ENCODE results near the gene PEMT. TPM values are rescaled to one million over a fixed set of nuclear protein-coding genes. Genes with fewer than 3 reads are reported as not detected.

PEMT gene
- polyA plus RNA-seq, 2 of the 4 experiments (the other 2 are of a cell fraction) = 47.5 to 47.8 TPM

DNA sequence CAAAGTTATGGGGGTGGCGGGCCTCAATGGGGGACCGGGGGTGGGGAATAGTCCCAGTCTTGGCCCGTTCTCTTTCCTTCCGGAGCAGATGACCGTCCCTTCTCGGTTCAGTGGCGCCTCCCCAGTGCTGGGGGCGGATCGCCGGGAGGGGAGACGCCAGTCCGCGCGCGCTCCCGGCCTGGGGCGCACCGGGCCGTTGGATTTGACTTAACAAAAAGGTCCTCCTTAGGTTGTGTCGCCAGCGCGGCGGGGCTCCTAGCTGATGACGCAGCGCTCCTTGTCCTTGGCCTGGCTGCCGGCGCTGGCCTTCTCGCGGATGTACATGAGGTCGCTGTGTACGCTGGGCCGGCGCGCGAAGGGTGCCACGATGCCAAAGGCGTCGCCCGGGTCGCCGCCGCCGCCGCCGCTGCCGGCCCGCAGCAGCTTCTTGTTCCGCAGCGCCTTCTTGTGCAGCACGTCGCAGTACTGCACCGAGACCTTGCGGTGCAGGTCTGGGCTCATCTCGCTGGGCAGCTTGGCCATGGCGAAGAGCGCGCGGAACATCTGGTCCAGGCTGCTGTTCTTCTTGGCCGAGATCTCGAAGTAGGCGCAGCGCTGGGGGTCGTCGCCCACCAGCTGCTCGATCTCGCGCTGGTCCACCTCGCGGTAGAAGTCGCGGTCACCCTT is 96.5 kb downstream of the PEMT start:
- 95% methylated on average over 69 of the region's 71 CpGs for WGBS (ENCODE audit: missing lambda C conversion rate)
- Histone ChIP-seq H3K4me3 (no peak overlapping the region), H3K4me1 (peaks cover 4% of the 10 kb centered on the region; the same call in 2 of the 3 replicates), H3K9me3 (no peaks in the 10 kb centered on the region), H3K27ac (no peak overlapping the region), H3K4me2 (no peak overlapping the region)
- FAIRE-seq = no peak
- CTCF ChIA-PET = interaction anchor here (1.0 to 9.6 kb wide), 14 partner anchors 18 to 146 kb away, joined by 4 to 254 read pairs (median 22); partner anchors contain the start of genes MED9 and PEMT
- TF ChIP-seq TP53 (CRISPR knock-in tag; IDR thresholded peaks at IDR 0.05) (no peak), ZNF302 (CRISPR knock-in tag; IDR thresholded peaks at IDR 0.05) (no peak), CBX2 (IDR thresholded peaks at IDR 0.05; ENCODE audit: borderline replicate concordance, low read depth) (no peak), EHMT2 (IDR thresholded peaks at IDR 0.05; ENCODE audit: low read depth) (no peak), CHD4 (IDR thresholded peaks at IDR 0.05; ENCODE audit: borderline replicate concordance) (no peak), MYC (IDR thresholded peaks at IDR 0.05; ENCODE audit: borderline replicate concordance, low read length) (no peak), EHF (CRISPR knock-in tag; IDR thresholded peaks at IDR 0.05) (no peak), FOSB (CRISPR knock-in tag; IDR thresholded peaks at IDR 0.05) (no peak), CBX8 (IDR thresholded peaks at IDR 0.05) (no peak), PHF8 (IDR thresholded peaks at IDR 0.05; ENCODE audit: borderline replicate concordance, low read depth) (no peak), RNF2 (IDR thresholded peaks at IDR 0.05; ENCODE audit: borderline replicate concordance, low read depth) (no peak), NR3C1 (IDR thresholded peaks at IDR 0.05) (no peak), ESRRA (IDR thresholded peaks at IDR 0.05; ENCODE audit: borderline replicate concordance, low read length) (no peak), KDM1A (IDR thresholded peaks at IDR 0.05; ENCODE audit: low read depth) (no peak)
- TF ChIP-seq, protein P1, sequence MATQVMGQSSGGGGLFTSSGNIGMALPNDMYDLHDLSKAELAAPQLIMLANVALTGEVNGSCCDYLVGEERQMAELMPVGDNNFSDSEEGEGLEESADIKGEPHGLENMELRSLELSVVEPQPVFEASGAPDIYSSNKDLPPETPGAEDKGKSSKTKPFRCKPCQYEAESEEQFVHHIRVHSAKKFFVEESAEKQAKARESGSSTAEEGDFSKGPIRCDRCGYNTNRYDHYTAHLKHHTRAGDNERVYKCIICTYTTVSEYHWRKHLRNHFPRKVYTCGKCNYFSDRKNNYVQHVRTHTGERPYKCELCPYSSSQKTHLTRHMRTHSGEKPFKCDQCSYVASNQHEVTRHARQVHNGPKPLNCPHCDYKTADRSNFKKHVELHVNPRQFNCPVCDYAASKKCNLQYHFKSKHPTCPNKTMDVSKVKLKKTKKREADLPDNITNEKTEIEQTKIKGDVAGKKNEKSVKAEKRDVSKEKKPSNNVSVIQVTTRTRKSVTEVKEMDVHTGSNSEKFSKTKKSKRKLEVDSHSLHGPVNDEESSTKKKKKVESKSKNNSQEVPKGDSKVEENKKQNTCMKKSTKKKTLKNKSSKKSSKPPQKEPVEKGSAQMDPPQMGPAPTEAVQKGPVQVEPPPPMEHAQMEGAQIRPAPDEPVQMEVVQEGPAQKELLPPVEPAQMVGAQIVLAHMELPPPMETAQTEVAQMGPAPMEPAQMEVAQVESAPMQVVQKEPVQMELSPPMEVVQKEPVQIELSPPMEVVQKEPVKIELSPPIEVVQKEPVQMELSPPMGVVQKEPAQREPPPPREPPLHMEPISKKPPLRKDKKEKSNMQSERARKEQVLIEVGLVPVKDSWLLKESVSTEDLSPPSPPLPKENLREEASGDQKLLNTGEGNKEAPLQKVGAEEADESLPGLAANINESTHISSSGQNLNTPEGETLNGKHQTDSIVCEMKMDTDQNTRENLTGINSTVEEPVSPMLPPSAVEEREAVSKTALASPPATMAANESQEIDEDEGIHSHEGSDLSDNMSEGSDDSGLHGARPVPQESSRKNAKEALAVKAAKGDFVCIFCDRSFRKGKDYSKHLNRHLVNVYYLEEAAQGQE (IDR thresholded peaks at IDR 0.05) = no peak
- TF ChIP-seq, protein P2, sequence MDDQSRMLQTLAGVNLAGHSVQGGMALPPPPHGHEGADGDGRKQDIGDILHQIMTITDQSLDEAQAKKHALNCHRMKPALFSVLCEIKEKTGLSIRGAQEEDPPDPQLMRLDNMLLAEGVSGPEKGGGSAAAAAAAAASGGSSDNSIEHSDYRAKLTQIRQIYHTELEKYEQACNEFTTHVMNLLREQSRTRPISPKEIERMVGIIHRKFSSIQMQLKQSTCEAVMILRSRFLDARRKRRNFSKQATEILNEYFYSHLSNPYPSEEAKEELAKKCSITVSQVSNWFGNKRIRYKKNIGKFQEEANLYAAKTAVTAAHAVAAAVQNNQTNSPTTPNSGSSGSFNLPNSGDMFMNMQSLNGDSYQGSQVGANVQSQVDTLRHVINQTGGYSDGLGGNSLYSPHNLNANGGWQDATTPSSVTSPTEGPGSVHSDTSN (IDR thresholded peaks at IDR 0.05) = no peak
- TF ChIP-seq, protein P3, sequence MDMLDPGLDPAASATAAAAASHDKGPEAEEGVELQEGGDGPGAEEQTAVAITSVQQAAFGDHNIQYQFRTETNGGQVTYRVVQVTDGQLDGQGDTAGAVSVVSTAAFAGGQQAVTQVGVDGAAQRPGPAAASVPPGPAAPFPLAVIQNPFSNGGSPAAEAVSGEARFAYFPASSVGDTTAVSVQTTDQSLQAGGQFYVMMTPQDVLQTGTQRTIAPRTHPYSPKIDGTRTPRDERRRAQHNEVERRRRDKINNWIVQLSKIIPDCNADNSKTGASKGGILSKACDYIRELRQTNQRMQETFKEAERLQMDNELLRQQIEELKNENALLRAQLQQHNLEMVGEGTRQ (IDR thresholded peaks at IDR 0.05) = no peak
- TF ChIP-seq, protein P4, sequence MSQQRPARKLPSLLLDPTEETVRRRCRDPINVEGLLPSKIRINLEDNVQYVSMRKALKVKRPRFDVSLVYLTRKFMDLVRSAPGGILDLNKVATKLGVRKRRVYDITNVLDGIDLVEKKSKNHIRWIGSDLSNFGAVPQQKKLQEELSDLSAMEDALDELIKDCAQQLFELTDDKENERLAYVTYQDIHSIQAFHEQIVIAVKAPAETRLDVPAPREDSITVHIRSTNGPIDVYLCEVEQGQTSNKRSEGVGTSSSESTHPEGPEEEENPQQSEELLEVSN (IDR thresholded peaks at IDR 0.05; ENCODE audit: borderline replicate concordance, low read depth) = no peak
- TF ChIP-seq, protein P5, sequence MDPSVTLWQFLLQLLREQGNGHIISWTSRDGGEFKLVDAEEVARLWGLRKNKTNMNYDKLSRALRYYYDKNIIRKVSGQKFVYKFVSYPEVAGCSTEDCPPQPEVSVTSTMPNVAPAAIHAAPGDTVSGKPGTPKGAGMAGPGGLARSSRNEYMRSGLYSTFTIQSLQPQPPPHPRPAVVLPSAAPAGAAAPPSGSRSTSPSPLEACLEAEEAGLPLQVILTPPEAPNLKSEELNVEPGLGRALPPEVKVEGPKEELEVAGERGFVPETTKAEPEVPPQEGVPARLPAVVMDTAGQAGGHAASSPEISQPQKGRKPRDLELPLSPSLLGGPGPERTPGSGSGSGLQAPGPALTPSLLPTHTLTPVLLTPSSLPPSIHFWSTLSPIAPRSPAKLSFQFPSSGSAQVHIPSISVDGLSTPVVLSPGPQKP (IDR thresholded peaks at IDR 0.05; ENCODE audit: low read depth, low read length) = no peak
- ATAC-seq = no peak
- POLR2A ChIA-PET = no interaction called here
- no peak for DNase-seq (ENCODE audit: low read depth in 1 of 2, low spot score in 1 of 2)
